Measurements from ENCODE around the gene RHBDD3.

RHBDD3 gene

GRCh38 chr22:29306835-29307595 is 39.2 kb upstream of the RHBDD3 start (continued):
- TF ChIP-seq ZNF555 (tag by site-specific recombination; conservative IDR thresholded peaks at IDR 0.05) (no peak), ZNF449 (tag by site-specific recombination; IDR thresholded peaks at IDR 0.05) (no peak), ZNF394 (tag by site-specific recombination; IDR thresholded peaks at IDR 0.05; ENCODE audit: borderline replicate concordance) (no peak), ZFP41 (tag by site-specific recombination; IDR thresholded peaks at IDR 0.05; ENCODE audit: borderline replicate concordance) (no peak), SP3 (tag by site-specific recombination; IDR thresholded peaks at IDR 0.05) (peak; percentile 31; the same call in 1 of the 2 replicates), ZBTB8A (tag by site-specific recombination; IDR thresholded peaks at IDR 0.05) (no peak), KLF1 (tag by site-specific recombination; IDR thresholded peaks at IDR 0.05) (peak; percentile 71), KLF9 (tag by site-specific recombination; IDR thresholded peaks at IDR 0.05; ENCODE audit: low read depth) (peak; percentile 71), ZNF341 (tag by site-specific recombination; IDR thresholded peaks at IDR 0.05; ENCODE audit: low read depth) (no peak), ZNF10 (tag by site-specific recombination; IDR thresholded peaks at IDR 0.05) (no peak), TRIM28 (IDR thresholded peaks at IDR 0.05; ENCODE audit: borderline replicate concordance, low read length) (no peak), ZNF621 (tag by site-specific recombination; IDR thresholded peaks at IDR 0.05) (no peak), ZIC2 (tag by site-specific recombination; IDR thresholded peaks at IDR 0.05) (no peak), SP2 (tag by site-specific recombination; IDR thresholded peaks at IDR 0.05) (peak; percentile 60), ZNF629 (tag by site-specific recombination; IDR thresholded peaks at IDR 0.05) (no peak), ZNF266 (tag by site-specific recombination; IDR thresholded peaks at IDR 0.05; ENCODE audit: low read depth) (no peak), ZBTB11 (tag by site-specific recombination; conservative IDR thresholded peaks at IDR 0.05; ENCODE audit: low read depth) (no peak), ZNF707 (tag by site-specific recombination; IDR thresholded peaks at IDR 0.05) (no peak), ZNF416 (tag by site-specific recombination; IDR thresholded peaks at IDR 0.05) (no peak), ZBTB6 (tag by site-specific recombination; IDR thresholded peaks at IDR 0.05) (no peak; the same call in 1 of the 2 replicates), ZNF24 (tag by site-specific recombination; IDR thresholded peaks at IDR 0.05) (no peak), ZSCAN5A (tag by site-specific recombination; IDR thresholded peaks at IDR 0.05) (no peak), ZNF335 (tag by site-specific recombination; conservative IDR thresholded peaks at IDR 0.05) (peak; percentile 39; the same call in 1 of the 2 replicates), ZNF324 (tag by site-specific recombination; IDR thresholded peaks at IDR 0.05) (no peak), ZNF274 (IDR thresholded peaks at IDR 0.05; ENCODE audit: low read length) (no peak), ZNF274 (tag by site-specific recombination; IDR thresholded peaks at IDR 0.05; ENCODE audit: borderline replicate concordance) (no peak), WT1 (tag by site-specific recombination; IDR thresholded peaks at IDR 0.05) (no peak), SALL2 (tag by site-specific recombination; IDR thresholded peaks at IDR 0.05; ENCODE audit: borderline replicate concordance) (no peak), ZNF664 (tag by site-specific recombination; IDR thresholded peaks at IDR 0.05) (no peak), ZSCAN23 (tag by site-specific recombination; IDR thresholded peaks at IDR 0.05) (no peak), ZNF530 (tag by site-specific recombination; IDR thresholded peaks at IDR 0.05; ENCODE audit: low read depth) (no peak)

Data from HEK293 (cell line).